ENCODE results near the gene ABCA7.

DNA sequence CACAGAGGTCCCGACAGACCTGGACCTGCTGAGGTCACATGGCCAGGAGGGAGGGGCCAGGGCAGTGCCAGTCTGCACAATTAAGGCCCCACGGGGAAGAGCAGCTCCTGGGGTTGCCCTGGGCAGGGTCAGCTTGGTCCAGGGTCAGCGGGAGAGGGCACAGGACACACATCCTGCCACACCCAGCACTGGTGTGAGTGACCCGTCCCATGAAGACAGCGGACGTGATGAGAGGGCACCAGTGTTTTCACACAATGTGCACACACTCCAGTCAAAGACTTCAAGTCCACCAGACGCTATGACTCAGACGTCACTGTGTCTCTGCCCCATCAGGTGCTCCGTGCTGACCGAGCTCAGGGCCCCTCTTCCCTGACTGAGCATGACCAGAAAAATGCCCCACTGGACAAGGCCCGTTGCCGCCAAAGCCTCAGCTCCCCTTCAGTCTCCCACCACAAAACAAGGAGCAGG lies 23.2 kb upstream of the ABCA7 start:
- TF ChIP-seq CTCF (IDR thresholded peaks at IDR 0.05): no peak
- TF ChIP-seq EP300 (IDR thresholded peaks at IDR 0.05): no peak

Measured in esophagus muscularis mucosa (tissue), 3 donors.